SK-N-SH (cell line): ENCODE measurements around the gene TEX38. TPM values are rescaled to one million over a fixed set of nuclear protein-coding genes. Genes with fewer than 3 reads are reported as not detected.

ENCODE experiments used
- CTCF ChIA-PET: fragments of 300-600, 350-600 bp; formaldehyde crosslinking; extraction: SDS; loops from one replicate; lab custom pipeline; 2021; lab: Yijun Ruan, JAX
- POLR2A ChIA-PET: fragments of 350-600 bp; sonication (Branson Sonifier 250); formaldehyde crosslinking; extraction: SDS; loops from one replicate; lab custom pipeline; 2020; ENCODE audit warnings: antibody characterized with exemption, inconsistent platforms; lab: Yijun Ruan, JAX
- DNase-seq: peaks from one replicate; pipeline ENCODE4 v3.0.0; 2012
- H2AFZ ChIP-seq: fragments of 200-600 bp; sonication (generic); 2 replicates; pipeline ENCODE4 v1.8.1; 2016; ENCODE audit warnings: antibody characterized with exemption, mild to moderate bottlenecking, low read depth
- H3F3A ChIP-seq: fragments of 200-600 bp; sonication (generic); replicated peaks from 2 replicates; pipeline ENCODE3; 2016; ENCODE audit warnings: antibody characterized with exemption, mild to moderate bottlenecking; ENCODE audit not compliant: insufficient read depth
- H3K27ac ChIP-seq, 2 experiments: fragments of 200-500 bp in 1 of 2; fragments of 200-600 bp in 1 of 2; sonication (Bioruptor generic) in 1 of 2; sonication (generic), shearing (Covaris generic) in 1 of 2; 2 replicates each; pipeline versions ENCODE4 v1.5.1 to v1.6.1; 2014 to 2016; ENCODE audit warnings: low read depth in 2 of 2, inconsistent platforms in 1 of 2, low read length in 1 of 2, mild to moderate bottlenecking in 1 of 2, mixed read lengths in 1 of 2
- H3K27me3 ChIP-seq: fragments of 200-600 bp; sonication (generic), shearing (Covaris generic); 2 replicates; pipeline ENCODE4 v1.6.1; 2016; ENCODE audit warnings: mixed run types; ENCODE audit not compliant: insufficient read depth
- H3K36me3 ChIP-seq, 2 experiments: fragments of 200-500 bp in 1 of 2; fragments of 200-600 bp in 1 of 2; sonication (Bioruptor generic) in 1 of 2; sonication (generic) in 1 of 2; replicated peaks in 1 of 2; 2 replicates each; pipeline versions ENCODE3 to v1.5.1; 2014 to 2016; ENCODE audit warnings: low read length in 1 of 2, mild to moderate bottlenecking in 1 of 2; ENCODE audit not compliant: insufficient read depth in 2 of 2, control insufficient read depth in 1 of 2
- H3K4me1 ChIP-seq, 2 experiments: fragments of 200-500 bp in 1 of 2; fragments of 200-600 bp in 1 of 2; sonication (Bioruptor generic) in 1 of 2; sonication (generic), shearing (Covaris generic) in 1 of 2; 2 replicates each; pipeline versions ENCODE4 v1.5.1 to v1.6.1; 2014 to 2016; ENCODE audit warnings: low read depth in 1 of 2, low read length in 1 of 2, mixed run types in 1 of 2; ENCODE audit not compliant: insufficient read depth in 2 of 2, control insufficient read depth in 1 of 2
- H3K4me2 ChIP-seq: fragments of 200-600 bp; sonication (generic), shearing (Covaris generic); 2 replicates; pipeline ENCODE4 v1.6.1; 2017; ENCODE audit warnings: mixed run types
- H3K4me3 ChIP-seq, 2 experiments: fragments of 200-500 bp in 1 of 2; fragments of 200-600 bp in 1 of 2; sonication (Bioruptor generic) in 1 of 2; sonication (generic), shearing (Covaris generic) in 1 of 2; 2 replicates each; pipeline versions ENCODE4 v1.5.1 to v1.8.1; 2014 to 2016; ENCODE audit warnings: low read depth in 2 of 2, inconsistent platforms in 1 of 2, low read length in 1 of 2, mild to moderate bottlenecking in 1 of 2, mixed read lengths in 1 of 2, moderate library complexity in 1 of 2
- H3K79me2 ChIP-seq: fragments of 200-600 bp; sonication (generic); 2 replicates; pipeline ENCODE4 v1.8.1; 2017; ENCODE audit warnings: mild to moderate bottlenecking; ENCODE audit not compliant: insufficient read depth
- H3K9ac ChIP-seq: fragments of 200-600 bp; sonication (generic); 2 replicates; pipeline ENCODE4 v1.6.1; 2017; ENCODE audit warnings: mixed run types
- H3K9me2 ChIP-seq: fragments of 200-600 bp; sonication (generic); 2 replicates; pipeline ENCODE4 v1.6.1; 2017; ENCODE audit warnings: mixed run types
- H3K9me3 ChIP-seq: fragments of 200-600 bp; sonication (generic); 2 replicates; pipeline ENCODE4 v1.6.1; 2017; ENCODE audit warnings: mixed run types, mild to moderate bottlenecking, moderate library complexity
- H4K20me1 ChIP-seq: fragments of 200-600 bp; sonication (generic); 2 replicates; pipeline ENCODE4 v1.6.1; 2017; ENCODE audit warnings: mild to moderate bottlenecking, mixed run types; ENCODE audit not compliant: insufficient read depth
- CHD2 ChIP-seq: fragments of 150-350 bp; IDR thresholded peaks from 2 replicates; pipeline ENCODE4 v1.6.1; 2018; ENCODE audit warnings: low read length; ENCODE audit not compliant: partially characterized antibody
- ELF1 ChIP-seq: IDR thresholded peaks from 2 replicates; pipeline ENCODE4 v1.4.0; 2012
- EP300 ChIP-seq, 2 experiments: IDR thresholded peaks; 2 replicates each; pipeline versions ENCODE4 v1.4.0 to v1.6.1; 2012; ENCODE audit warnings: borderline replicate concordance in 1 of 2, low read depth in 1 of 2, low read length in 1 of 2
- EZH2phosphoT487 ChIP-seq: fragments of 200-600 bp; sonication (generic); IDR thresholded peaks from 2 replicates; pipeline ENCODE4 v1.6.1; 2017; ENCODE audit warnings: low read depth, mixed run types, mild to moderate bottlenecking, antibody characterized with exemption, moderate library complexity, borderline replicate concordance
- FOXJ3 ChIP-seq: sonication (generic); formaldehyde crosslinking; IDR thresholded peaks from 2 replicates; pipeline ENCODE4 v1.5.1; 2020; ENCODE audit warnings: mild to moderate bottlenecking, missing genetic modification reagents
- GABPA ChIP-seq: IDR thresholded peaks from 2 replicates; pipeline ENCODE4 v1.4.0; 2012; ENCODE audit warnings: low read depth, mild to moderate bottlenecking
- GATA2 ChIP-seq: sonication (generic); formaldehyde crosslinking; IDR thresholded peaks from 2 replicates; pipeline ENCODE4 v1.5.0; 2020; ENCODE audit warnings: mild to moderate bottlenecking, missing genetic modification reagents
- JUND ChIP-seq: IDR thresholded peaks from 2 replicates; pipeline ENCODE4 v1.4.0; 2012
- MXI1 ChIP-seq: IDR thresholded peaks from 2 replicates; pipeline ENCODE4 v1.6.1; 2012; ENCODE audit warnings: mild to moderate bottlenecking, low read depth, low read length, improper control_type of control experiment
- NRF1 ChIP-seq: IDR thresholded peaks from 2 replicates; pipeline ENCODE4 v1.6.1; 2012; ENCODE audit warnings: low read depth, mild to moderate bottlenecking, low read length
- POLR2AphosphoS5 ChIP-seq: IDR thresholded peaks from 2 replicates; pipeline ENCODE4 v1.6.1; 2012; ENCODE audit warnings: low read depth, low read length
- RAD21 ChIP-seq: IDR thresholded peaks from 2 replicates; pipeline ENCODE4 v1.6.1; 2012; ENCODE audit warnings: mild to moderate bottlenecking, low read length
- RCOR1 ChIP-seq: fragments of 150-350 bp; IDR thresholded peaks from 2 replicates; pipeline ENCODE4 v1.6.1; 2017; ENCODE audit warnings: antibody characterized with exemption, low read length
- RFX5 ChIP-seq: IDR thresholded peaks from 2 replicates; pipeline ENCODE4 v1.6.1; 2012; ENCODE audit warnings: mild to moderate bottlenecking, improper control_type of control experiment, low read length
- RXRA ChIP-seq: IDR thresholded peaks from 2 replicates; pipeline ENCODE4 v1.4.0; 2012; ENCODE audit warnings: low read depth, mild to moderate bottlenecking, borderline replicate concordance
- SIN3A ChIP-seq: IDR thresholded peaks from 2 replicates; pipeline ENCODE4 v1.6.1; 2012; ENCODE audit warnings: low read depth, mild to moderate bottlenecking, low read length, moderate library complexity, borderline replicate concordance
- TAF1 ChIP-seq: IDR thresholded peaks from 2 replicates; pipeline ENCODE4 v1.6.1; 2012; ENCODE audit warnings: low read depth, mild to moderate bottlenecking, low read length, moderate library complexity, borderline replicate concordance
- TCF12 ChIP-seq: IDR thresholded peaks from 2 replicates; pipeline ENCODE4 v1.4.0; 2012
- TEAD4 ChIP-seq: IDR thresholded peaks from 2 replicates; pipeline ENCODE4 v1.4.0; 2012; ENCODE audit warnings: mild to moderate bottlenecking, borderline replicate concordance; ENCODE audit not compliant: insufficient read depth
- WGBS: methylation state at CpG from one replicate; pipeline ENCODE4 v1.1.6; 2017; ENCODE audit warnings: low lambda C conversion rate; 5-methylcytosine and 5-hydroxymethylcytosine counted together
- polyA plus RNA-seq, 3 experiments: library from polyadenylated mRNA; depleted of rRNA; stranded (reverse); fragments of >200 nt; gene quantifications; 2 replicates each; pipeline ENCODE4 v1.2.3, GENCODE V29; 2012
- TF ChIP-seq, protein P1 (sequence below): fragments of 150-350 bp; IDR thresholded peaks from 2 replicates; pipeline ENCODE4 v1.6.1; 2017; ENCODE audit warnings: antibody characterized with exemption, low read length, low read depth, borderline replicate concordance
- TF ChIP-seq, protein P2 (sequence below): IDR thresholded peaks from 2 replicates; pipeline ENCODE4; 2012

Gene TEX38
- polyA plus RNA-seq, 1 of the 3 experiments (the other 2 are of a cell fraction): 0.07 TPM

GRCh38 chr1:46647611-46648010 is 24.0 kb upstream of the TEX38 start:
- TF ChIP-seq, protein P1, sequence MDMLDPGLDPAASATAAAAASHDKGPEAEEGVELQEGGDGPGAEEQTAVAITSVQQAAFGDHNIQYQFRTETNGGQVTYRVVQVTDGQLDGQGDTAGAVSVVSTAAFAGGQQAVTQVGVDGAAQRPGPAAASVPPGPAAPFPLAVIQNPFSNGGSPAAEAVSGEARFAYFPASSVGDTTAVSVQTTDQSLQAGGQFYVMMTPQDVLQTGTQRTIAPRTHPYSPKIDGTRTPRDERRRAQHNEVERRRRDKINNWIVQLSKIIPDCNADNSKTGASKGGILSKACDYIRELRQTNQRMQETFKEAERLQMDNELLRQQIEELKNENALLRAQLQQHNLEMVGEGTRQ: no peak
- TF ChIP-seq ELF1: no peak
- TF ChIP-seq GATA2 (CRISPR knock-in tag): no peak
- TF ChIP-seq RXRA: no peak
- POLR2A ChIA-PET: no interaction called here

DNA sequence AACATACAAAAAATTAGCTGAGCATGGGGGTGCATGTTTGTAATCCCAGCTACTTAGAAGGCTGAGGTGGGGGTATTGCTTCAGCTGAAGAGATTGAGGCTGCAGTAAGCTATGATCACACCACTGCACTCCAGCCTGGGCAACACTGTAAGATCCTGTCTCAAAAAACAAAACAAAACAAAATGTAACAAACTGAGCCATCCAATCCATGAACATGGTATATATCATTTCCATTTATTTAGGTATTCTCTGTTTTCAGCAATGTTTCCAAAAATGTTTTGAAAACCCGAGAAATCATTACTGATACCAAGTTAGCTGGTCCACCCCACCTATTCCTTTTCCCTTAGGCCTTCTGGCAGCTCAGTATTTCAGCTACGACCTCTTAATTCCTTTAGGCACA is 21.9 kb upstream of the TEX38 start:
- POLR2A ChIA-PET: no interaction called here
- Histone ChIP-seq H4K20me1 (no peaks in the 10 kb centered on the region), H3K4me2 (no peak overlapping the region), H3K9ac (no peak overlapping the region), H3K27me3 (no peaks in the 10 kb centered on the region), H3K27ac (no peak overlapping the region), H3K36me3 (peaks cover 13 to 38% of the 10 kb centered on the region in 2 experiments), H2AFZ (no peak overlapping the region), H3K9me3 (no peaks in the 10 kb centered on the region), H3K9me2 (no peaks in the 10 kb centered on the region), H3K79me2 (no peaks in the 10 kb centered on the region), H3F3A (peaks cover 12% of the 10 kb centered on the region), H3K4me1 (no peaks in the 10 kb centered on the region), H3K4me3 (no peak overlapping the region)
- TF ChIP-seq, protein P2, sequence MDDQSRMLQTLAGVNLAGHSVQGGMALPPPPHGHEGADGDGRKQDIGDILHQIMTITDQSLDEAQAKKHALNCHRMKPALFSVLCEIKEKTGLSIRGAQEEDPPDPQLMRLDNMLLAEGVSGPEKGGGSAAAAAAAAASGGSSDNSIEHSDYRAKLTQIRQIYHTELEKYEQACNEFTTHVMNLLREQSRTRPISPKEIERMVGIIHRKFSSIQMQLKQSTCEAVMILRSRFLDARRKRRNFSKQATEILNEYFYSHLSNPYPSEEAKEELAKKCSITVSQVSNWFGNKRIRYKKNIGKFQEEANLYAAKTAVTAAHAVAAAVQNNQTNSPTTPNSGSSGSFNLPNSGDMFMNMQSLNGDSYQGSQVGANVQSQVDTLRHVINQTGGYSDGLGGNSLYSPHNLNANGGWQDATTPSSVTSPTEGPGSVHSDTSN: no peak
- TF ChIP-seq TCF12 (no peak), JUND (no peak), RAD21 (no peak), POLR2AphosphoS5 (no peak), RFX5 (no peak), EZH2phosphoT487 (no peak), TAF1 (no peak), FOXJ3 (no peak), NRF1 (no peak), TEAD4 (no peak), EP300 (IDR thresholded peaks at IDR 0.05; ENCODE audit: borderline replicate concordance in 1 of 2, low read depth in 1 of 2, low read length in 1 of 2) (no peak), RCOR1 (no peak), MXI1 (no peak), CHD2 (no peak), SIN3A (no peak), GABPA (no peak)
- TF ChIP-seq, protein P1: no peak
- CTCF ChIA-PET: interaction anchor here (1.1 to 1.2 kb wide), 2 partner anchors 52 to 121 kb away, joined by 3 to 5 read pairs; no protein-coding TSS in a partner anchor
- DNase-seq: no peak
- WGBS: 97% methylated on average over 2 of the region's 2 CpGs

More at GRCh38 chr1:46647611-46648010, 24.0 kb upstream of the TEX38 start:
- Histone ChIP-seq H3K4me3 (no peak overlapping the region), H2AFZ (no peak overlapping the region), H3K27ac (no peak overlapping the region), H3F3A (peaks cover 27% of the 10 kb centered on the region), H4K20me1 (no peaks in the 10 kb centered on the region), H3K4me1 (peaks cover 3 to 6% of the 10 kb centered on the region in 2 experiments), H3K9me3 (no peaks in the 10 kb centered on the region), H3K36me3 (peaks cover 12 to 40% of the 10 kb centered on the region in 2 experiments), H3K4me2 (no peak overlapping the region), H3K9me2 (no peaks in the 10 kb centered on the region), H3K79me2 (no peaks in the 10 kb centered on the region), H3K9ac (no peak overlapping the region), H3K27me3 (no peaks in the 10 kb centered on the region)
- DNase-seq: no peak
- WGBS: 100% methylated on average over 3 of the region's 3 CpGs
- CTCF ChIA-PET: interaction anchor here (0.9 kb wide), 1 partner anchor 741 kb away, joined by 3 read pairs; no protein-coding TSS in a partner anchor
